Activated CD4-positive, CD25-positive, alpha-beta regulatory T cell treated with anti-CD3 and anti-CD28 coated beads, Interleukin-2, amount 50 U/mL, for 16 hours (primary cell): ENCODE data around the gene PNMA1.

Experiments
- DNase-seq: peaks from one replicate; pipeline ENCODE4 v3.0.0-alpha.2; 2020; ENCODE audit warnings: low read depth, low spot score

The PNMA1 gene

DNA sequence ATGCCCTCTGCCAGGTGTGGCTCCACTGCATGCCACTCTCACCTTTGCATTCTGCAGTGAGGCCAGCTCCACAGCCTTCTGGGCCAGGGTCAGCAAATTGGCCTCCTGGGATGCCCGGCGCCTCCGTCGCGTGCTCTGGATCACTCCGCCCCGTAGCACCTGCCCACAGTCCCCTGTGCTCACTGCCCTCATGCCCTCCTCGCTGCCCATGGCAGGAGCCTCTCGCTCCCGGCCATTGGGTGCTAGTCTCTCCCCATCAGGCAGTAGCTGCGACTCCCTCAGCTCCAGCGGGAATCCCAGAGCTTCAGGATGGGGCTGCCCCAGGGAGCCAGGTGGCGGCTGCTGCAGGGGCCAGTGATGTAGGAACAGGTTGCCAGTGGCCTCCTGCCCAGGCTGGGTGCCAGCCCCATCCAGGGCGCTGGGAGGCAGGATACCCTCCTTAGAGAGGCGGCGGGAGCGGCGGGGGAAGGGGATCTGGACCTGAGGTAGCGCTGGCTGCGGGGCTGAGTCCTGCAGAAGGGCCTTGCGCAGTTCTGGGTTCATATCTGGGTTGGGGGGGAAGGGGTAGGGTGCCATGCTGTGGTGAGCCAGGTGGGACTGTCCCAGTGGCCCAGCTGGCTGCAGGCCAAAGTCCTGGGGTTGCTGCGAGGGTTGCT, 24.5 kb upstream of the PNMA1 start:
- no peak for DNase-seq

DNA sequence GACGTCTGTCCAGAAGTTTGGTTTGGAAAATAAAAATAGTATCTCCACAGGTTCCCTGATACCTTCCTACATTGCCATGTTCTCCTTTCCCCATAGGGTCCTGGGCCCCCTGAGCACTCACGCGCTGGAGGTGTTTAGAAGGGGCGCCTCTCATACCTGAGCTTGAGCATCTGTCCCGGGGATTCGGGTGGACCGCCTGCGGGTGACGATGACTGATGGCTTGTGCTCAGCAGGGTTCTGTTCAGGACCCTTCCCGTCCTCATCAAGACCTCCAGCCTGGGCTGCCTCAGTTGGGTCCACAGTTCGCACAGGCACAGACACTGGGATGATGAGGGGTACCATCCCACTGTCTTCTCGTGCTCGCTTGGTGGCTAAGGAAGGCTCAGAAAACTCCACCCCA, 22.7 kb upstream of the PNMA1 start:
- DNase-seq: no peak

DNA sequence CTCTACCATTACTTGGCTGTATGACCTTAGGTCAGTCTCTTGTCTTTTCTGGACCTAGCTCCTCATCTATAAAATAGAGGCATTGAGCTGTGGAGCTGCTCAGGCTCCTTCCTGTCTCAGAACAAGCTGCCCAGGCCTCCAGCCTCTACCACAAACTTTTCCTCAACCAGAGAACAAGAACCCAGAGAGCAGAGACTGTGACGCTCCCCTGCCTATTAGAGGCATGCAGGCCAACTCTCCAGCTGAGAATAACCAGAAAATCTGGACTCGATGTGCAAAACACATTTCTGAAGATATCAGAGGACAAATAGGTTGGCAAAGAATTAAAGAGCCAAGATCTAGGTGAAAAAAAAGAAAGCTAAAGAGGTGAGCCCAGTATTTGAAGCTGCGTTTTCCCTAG, 17.8 kb upstream of the PNMA1 start:
- DNase-seq: no peak

DNA sequence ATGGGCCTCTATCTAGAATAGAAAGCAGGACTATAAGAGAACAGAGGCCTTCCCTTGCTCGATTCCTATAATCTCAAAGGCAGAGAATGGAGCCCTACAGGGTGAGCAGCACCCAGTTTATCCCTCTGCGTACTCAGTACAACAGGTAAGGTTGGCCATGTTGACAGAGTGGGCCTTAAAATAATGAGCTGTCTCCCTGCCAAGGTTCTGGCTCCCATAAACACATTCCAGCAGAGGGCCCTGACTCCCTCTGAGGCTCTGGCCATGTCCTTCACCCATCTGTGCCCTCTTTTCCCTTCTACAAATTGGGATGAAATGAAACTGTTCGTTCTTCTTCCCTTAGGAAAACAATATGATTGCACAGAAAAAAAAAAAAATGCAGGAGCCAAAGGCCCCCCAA, 16.9 kb upstream of the PNMA1 start:
- no peak for DNase-seq

DNA sequence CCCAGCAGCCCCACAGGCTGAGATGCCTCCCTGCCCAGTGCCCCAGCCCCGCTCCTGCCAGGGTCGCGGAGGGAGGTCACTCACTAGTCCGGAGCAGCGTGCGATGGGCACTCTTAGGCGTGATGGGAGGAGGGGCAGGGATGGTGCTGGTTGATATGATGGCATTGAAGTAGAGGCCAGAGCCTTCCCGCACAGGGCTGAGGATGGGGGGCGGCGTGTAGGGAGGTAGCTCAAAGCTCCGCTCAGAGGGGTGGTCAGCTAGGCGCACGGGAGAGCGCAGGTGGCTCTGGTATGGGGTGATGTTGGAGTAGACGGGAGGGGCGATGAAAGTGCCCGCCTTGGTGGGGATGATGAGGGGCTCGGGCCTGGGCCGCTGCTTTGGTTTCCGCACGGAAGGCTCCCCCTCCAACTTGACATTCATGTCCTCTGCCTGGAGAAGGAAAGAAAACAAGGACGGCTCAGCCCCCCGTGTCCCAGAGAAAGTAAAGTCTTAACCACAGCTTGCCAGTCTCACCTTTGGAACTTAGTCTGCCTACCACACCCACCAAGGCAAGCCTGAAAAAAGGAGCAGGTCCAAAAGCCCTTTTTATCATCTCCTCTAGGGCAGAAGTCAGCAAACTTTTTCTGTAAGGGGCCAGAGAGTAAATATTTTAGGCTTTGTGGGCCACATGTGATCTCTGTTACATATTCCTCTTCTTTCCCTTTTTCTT, 15.5 kb upstream of the PNMA1 start:
- no peak for DNase-seq

DNA sequence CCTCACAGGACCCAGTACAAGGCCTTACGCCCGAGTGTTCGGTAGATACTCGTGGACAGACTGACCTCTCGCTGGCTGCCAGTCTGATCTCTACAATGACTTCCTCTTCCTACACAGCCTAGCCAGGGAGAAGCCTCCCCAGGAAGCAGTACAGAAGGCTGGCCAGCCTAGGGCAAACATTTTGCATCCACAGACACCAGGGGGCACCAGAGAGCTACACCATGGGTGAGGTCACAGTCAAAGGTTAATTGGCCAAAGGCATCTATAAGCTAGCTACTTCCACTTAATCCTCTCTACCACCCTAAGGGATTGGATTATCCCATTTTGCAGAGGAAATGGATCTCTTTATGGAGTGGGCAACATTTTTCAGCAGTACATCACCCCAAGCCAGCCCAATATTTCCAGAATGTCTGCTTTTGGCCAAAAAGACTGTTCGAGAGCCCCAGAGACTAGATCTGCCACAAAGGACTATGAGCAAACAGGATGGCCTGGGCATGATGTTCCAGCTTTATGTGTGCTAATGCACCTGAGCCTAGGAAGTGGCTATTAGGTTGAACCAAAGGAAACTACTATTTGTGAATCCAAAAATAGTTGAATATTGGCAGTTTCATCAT, 14.6 kb upstream of the PNMA1 start:
- peak; percentile 79 for DNase-seq

DNA sequence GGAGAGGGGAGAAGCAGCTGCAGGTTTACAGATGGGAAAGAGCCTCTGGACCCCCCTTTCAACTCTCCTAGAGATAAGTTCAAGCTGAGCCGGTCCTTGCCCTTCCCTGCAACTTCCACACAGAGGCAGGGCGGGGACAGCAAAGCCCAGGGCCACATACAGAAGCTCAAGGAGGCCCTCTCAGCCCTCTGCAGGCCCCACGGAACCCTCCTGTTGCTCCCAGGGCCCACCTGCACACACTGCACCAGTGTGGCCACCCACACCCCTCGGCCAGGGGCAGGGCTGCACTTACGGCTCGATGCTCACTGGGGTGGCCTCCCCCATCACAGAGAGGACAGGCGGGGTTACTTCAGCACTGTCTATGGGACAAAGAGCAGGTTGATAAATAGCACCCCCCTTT, 13.0 kb upstream of the PNMA1 start:
- DNase-seq: no peak

DNA sequence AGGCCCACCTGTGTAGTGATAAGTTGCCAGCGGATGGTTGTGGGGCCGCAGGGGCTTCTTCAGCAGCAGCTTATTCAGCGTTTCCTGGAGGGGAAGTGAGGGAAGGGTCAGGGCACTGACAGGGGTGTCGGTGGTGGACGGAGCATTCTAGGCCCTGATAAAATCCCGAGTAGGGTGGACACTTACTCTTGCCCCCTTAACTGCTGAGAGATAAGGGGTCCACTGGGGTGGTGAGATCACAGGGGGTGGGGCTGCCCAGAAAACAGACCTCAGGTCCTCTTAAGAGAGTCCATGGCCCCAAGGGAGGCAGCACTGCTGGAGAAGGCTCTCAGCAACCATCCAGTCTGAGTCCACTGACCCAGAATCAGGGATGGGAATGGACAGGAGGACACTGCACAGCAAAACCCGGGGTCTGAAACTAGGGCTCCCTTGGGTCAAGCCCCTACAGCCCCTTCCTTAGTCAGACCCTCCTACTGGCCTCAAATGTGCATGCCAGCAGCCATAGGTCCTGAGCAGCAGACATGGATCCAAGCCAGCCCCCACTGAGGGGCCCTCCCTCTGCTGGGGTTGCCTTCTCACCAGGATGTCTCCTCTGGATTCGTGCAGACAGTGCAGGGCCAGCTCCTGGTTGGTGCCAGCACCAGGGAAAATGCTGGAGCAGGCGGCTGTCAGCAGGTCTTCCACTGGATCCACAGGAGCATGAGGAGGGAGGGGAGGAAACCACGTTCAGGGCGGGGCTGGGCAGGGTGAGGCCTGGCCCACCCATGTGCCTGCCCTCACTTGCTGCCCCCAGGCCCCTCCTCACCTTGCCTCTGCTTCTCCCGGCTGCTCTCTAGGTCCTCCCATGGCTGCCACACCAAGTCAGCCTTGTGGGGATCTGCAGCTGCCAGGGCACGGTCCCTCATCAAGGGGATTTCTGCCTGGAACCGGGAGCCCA, 12.1 kb upstream of the PNMA1 start:
- DNase-seq: no peak

DNA sequence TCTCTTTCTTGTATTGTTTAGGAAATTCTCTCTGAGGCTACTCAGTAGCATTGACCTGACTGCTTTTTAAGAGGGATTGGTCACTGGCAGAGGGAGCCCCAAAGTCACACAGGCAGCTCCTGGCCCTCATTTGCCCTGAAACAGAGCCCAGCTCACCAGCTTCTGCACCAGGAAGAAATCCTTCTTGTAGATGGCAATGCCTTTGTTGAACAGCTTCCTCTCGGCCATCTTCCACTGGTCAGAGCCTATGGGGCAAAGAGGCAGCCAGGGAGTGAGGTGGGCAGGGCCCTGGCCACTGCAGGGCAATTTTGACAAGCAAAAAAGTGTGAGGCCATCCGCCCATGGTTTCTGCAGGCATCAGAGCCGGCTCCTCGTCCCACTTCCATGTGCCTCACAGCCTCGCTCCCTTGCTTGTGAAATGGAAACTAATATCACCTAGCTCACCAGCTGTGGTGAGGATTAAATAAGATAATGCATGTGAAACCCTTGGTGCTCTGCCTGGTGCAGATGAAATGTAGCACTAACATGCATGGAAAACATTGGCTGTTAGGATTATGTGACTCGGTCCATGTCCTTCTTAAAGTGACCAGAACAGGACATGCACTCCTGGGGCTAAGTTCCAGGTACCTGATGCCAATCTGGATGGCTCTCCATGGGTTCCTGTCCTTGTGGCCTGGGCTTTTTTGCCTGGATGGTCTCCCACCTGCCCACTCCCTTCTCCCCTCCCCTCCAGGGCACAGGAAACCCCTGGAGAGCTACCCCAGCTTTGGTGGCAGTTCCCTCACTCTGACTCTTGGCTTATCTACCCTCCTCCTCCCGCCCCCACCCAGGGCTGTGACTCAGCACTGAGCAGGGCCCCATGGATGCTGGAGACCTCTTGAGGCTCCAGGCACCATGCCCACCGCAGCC, 11.2 kb upstream of the PNMA1 start:
- no peak for DNase-seq

DNA sequence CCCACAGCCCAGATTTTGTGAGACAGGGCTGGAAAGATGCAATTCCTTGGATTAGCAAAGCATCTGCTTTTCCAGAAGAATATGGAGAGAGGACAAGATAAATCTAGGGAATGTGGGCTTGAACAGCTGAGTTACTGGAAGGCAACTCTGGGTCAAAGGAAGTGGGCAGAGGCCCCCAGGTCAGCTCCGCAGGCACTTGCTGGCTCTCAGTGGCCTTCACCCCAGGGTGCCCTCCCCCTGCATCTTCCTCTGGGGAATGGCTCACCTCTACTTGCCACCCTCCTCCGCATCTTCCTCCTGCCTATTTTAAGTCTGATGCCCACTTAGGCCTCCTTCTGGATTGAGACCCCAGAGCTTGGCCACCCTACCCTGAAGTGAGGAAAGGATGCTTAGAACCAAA, 10.5 kb upstream of the PNMA1 start:
- DNase-seq: no peak

DNA sequence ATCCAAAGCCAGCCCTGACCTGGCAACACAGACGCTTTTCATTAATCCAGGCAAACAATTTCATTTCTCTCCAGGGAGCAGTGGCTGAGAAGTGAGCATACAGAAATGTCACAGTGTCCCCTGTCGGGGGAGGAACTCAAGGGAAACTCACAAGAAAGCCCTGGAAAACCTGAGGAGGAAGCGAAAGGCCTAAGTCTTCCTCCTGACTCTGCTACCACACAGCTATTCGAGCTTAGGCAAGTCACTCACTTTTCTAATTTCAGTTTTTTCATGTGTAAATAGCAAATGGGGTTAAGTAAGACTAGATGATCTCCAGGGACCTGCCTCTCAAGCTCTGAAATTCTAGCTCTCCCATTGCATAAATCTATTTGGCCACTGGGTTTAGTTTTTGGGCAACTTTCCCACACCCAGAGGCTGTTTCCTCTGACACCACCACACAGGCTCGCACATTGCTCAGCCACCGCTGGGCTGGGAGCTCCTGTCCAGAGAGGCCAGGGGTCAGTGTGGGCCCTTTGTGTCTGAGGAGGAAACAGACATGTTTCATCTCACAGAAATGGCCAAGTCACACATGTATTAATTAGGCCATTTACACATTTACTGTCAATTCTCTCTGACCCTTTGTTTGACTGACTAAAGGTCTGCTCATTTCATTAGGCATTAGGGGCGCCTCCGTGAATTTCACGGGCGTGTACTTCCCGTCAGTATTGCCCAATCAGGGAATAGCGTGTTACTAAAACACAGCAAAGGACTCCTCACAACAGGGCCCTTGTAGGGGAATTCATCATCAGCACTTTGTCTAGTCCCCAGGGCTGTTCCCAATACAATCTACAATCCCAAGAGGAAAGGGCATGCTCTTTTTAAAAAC, 9.8 kb upstream of the PNMA1 start:
- DNase-seq: no peak

DNA sequence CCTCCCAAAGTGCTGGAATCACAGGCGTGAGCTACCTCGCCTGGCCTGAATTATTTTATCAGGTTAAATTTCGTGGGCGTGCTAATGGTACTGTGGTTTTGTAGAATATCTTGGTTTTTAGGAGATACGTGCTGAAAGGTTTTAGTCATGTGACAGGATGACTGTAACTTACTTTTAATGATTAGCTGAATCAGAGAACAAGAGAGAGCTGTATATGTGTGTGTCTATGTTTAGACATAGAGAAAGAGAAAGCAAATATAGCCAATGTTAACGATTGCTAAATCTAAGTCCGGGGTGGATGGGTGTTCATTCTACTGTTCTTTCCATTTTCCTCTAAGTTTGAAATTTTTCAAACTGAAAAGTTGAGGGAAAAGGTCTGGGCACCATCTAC, 9.2 kb upstream of the PNMA1 start:
- DNase-seq: no peak

DNA sequence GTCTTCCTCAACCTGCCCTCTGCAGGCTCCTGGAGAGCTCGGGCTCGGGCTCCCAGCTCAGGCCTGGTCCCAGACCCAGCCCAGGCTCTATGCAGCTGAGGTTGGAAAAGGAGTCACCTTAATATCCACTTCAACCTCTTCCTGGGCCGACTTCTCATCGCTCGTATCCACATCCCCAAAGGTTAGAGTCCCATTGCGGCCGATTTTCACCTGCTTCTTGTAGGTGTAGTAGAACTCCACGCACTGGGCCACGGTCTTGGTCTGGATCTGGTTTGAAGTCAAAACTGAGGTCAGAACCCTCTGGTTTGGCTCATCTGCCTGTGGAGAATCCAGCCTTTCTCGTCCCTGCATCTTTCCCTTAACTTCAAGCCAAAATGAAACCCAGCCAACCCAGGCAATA, 8.4 kb upstream of the PNMA1 start:
- no peak for DNase-seq

DNA sequence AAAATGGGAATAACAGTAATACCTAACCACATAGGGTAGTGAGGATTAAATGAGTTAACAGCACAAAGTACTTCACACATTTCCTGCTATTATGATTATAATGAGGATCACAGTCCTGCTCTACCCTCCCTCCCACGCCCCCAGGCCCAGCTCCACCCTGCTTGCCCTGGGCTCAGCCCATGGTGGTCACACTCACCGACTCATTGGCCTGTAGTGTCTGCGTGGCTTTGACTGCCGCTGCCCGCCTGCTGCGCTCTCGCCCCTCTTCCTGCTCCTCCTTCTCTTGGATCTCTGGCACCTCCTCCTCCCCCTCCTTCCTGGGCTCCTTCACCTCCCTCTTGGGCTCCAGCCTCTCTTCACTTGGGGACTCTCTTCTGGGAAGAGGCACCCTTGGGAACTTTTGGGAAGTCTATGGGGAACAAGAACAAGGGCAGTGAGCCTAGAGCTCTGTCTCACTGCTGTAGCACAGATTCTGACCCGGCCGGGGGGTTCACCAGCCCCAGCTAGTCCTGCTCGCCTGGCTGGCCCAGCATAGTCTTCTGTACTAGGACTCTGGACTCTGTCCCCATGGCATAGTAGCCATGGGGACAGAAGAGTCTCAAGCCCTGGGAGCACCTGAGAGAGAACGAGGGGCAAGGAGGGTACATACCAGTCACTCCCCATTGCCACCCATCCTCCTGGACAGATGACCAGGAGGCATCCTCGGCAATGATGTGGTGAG, 7.1 kb upstream of the PNMA1 start:
- no peak for DNase-seq

DNA sequence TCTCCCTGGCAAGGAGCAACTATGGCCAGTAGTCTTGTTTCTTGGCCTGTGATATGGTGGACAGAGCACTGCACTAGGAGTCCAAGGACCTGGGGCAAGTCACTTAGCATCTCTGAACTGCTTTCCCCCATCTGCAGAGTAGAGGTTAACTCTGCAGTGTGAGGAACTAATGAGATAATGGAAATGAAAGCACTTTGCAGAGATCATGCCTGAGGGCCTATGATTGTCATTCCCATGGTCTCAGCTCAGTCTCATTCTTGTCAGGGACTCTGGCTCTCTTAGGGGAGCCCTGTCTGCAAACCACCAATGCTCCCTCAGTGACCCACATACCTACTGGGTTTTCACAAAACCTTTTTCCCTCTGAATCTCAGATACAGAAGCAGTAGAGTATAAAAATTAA, 6.5 kb upstream of the PNMA1 start:
- DNase-seq: no peak

DNA sequence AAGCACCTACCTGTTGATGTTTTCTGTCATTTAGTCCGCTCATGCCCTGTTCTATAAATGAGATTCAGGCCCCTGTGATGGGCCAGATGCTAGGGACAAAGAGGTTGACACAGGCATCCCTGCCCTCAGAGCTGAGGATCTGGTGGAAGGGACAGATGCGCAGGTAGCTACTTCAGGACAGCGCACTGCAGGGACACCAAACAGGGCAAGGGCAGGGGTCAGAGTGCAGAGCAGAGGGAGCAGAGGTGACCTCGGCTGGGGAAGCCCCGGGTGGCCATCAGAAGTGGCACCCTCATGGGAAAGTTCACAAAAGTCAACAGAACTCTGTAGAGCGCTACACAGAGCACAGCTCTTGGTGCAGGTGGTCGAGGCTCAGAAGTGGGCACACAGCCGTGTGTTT, 5.6 kb upstream of the PNMA1 start:
- DNase-seq: no peak

DNA sequence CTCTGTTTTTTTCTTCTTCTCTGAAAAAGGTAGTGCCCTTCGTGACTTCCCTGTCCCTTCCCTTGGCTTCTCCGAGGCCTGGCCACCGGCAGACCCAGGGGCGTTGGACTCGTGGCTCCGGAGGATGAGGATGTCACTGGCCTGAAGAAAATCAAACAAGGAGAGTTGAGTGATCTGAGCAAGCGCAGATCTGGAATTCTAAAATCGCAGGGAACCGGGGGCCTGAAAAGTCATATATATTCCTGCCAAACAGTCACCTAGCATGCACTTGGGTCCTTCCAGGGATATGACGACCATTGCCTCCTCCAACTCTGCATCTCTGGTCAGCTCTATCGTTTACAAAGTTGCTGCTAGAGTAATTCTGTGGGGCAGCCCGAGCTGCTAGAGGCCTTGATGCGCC, 5.2 kb upstream of the PNMA1 start:
- DNase-seq: no peak

DNA sequence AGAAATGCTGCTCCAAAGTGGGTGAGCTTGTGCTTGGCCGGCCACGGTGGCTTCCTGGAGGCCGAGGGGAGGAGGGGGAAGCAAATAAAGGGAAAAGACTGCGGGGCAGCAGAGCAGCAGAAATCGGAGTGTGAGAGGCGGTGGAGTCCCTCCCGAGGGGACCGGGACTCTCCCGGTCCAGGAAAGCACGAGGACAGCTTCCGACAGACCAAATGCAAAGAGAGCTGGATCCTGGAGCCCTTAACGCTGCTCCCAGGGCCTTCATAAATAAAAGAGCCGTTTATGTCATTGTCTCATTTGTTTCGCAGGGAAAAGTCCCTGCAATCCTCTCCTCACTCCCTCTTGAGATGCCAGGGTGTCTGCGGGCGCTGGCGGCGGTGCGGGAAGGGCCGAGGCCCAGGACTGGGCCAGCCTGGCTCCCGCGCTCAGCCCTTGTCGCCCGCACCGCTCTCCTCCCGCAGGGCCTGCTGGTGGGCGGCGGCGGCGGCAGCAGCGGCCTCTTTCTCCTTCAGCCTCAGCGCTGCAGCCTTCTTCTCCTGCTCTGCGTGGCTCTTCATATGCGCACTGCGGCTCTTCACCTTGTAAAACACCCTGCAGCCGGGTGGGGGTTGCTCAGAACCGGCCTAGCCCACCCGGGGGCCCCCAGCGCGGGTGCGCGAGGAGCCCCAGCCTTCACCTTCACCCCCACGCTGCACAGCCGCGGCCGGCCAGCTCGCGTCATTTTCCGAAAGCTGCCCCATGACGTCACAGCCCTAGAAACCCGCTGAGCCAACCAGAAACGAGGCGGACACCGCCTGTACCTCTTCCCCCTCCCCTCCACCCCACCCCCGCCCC, 4.5 kb upstream of the PNMA1 start:
- no peak for DNase-seq
